ENCODE data around the gene VPS13D.

The VPS13D gene

GRCh38 chr1:12244078-12244477 is 14.2 kb downstream of the VPS13D start:
- H3K4me1 ChIP-seq (ENCODE audit: insufficient read depth, insufficient read length), result peaks cover 5% of the 10 kb centered on the region
- DNase-seq (ENCODE audit: low read depth, low spot score), result no peak
- TF ChIP-seq SUZ12 (IDR thresholded peaks at IDR 0.05; ENCODE audit: extremely low read depth, insufficient read depth, insufficient read length), result no peak
- TF ChIP-seq YY1 (IDR thresholded peaks at IDR 0.05; ENCODE audit: insufficient read depth, insufficient read length), result no peak
- TF ChIP-seq ZNF274 (IDR thresholded peaks at IDR 0.05; ENCODE audit: low read depth, low read length), result no peak

GRCh38 chr1:12244585-12244984 is 14.8 kb downstream of the VPS13D start:
- no peak overlapping the region for H3K9ac ChIP-seq (ENCODE audit: insufficient read length, low read depth)
- peaks cover 5% of the 10 kb centered on the region for H3K4me1 ChIP-seq (ENCODE audit: insufficient read depth, insufficient read length)
- no peaks in the 10 kb centered on the region for H3K9me3 ChIP-seq (ENCODE audit: insufficient read depth, low read length)
- no peak overlapping the region for H3K4me3 ChIP-seq (ENCODE audit: insufficient read length, low read depth)
- DNase-seq (ENCODE audit: low read depth, low spot score), result no peak
- peaks cover 31% of the 10 kb centered on the region for H3K36me3 ChIP-seq (ENCODE audit: insufficient read depth, insufficient read length, low read length)
- TF ChIP-seq SUZ12 (IDR thresholded peaks at IDR 0.05; ENCODE audit: extremely low read depth, insufficient read depth, insufficient read length), result no peak
- no peak for TF ChIP-seq YY1 (IDR thresholded peaks at IDR 0.05; ENCODE audit: insufficient read depth, insufficient read length)
- no peak for TF ChIP-seq ZNF274 (IDR thresholded peaks at IDR 0.05; ENCODE audit: low read depth, low read length)
- H3K27me3 ChIP-seq (ENCODE audit: insufficient read depth, insufficient read length), result no peaks in the 10 kb centered on the region

More at GRCh38 chr1:12244078-12244477, 14.2 kb downstream of the VPS13D start:
- peaks cover 31% of the 10 kb centered on the region for H3K36me3 ChIP-seq (ENCODE audit: insufficient read depth, insufficient read length, low read length)
- H3K4me3 ChIP-seq (ENCODE audit: insufficient read length, low read depth), result no peak overlapping the region
- H3K9ac ChIP-seq (ENCODE audit: insufficient read length, low read depth), result no peak overlapping the region
- no peaks in the 10 kb centered on the region for H3K27me3 ChIP-seq (ENCODE audit: insufficient read depth, insufficient read length)
- no peaks in the 10 kb centered on the region for H3K9me3 ChIP-seq (ENCODE audit: insufficient read depth, low read length)

GRCh38 chr1:12245116-12245515 is 15.3 kb downstream of the VPS13D start:
- Histone ChIP-seq H3K36me3 (ENCODE audit: insufficient read depth, insufficient read length, low read length) (peaks cover 34% of the 10 kb centered on the region), H3K4me1 (ENCODE audit: insufficient read depth, insufficient read length) (peaks cover 2% of the 10 kb centered on the region), H3K27me3 (ENCODE audit: insufficient read depth, insufficient read length) (no peaks in the 10 kb centered on the region), H3K4me3 (ENCODE audit: insufficient read length, low read depth) (no peak overlapping the region), H3K9ac (ENCODE audit: insufficient read length, low read depth) (no peak overlapping the region), H3K9me3 (ENCODE audit: insufficient read depth, low read length) (no peaks in the 10 kb centered on the region)
- TF ChIP-seq YY1 (IDR thresholded peaks at IDR 0.05; ENCODE audit: insufficient read depth, insufficient read length) (no peak), ZNF274 (IDR thresholded peaks at IDR 0.05; ENCODE audit: low read depth, low read length) (no peak), SUZ12 (IDR thresholded peaks at IDR 0.05; ENCODE audit: extremely low read depth, insufficient read depth, insufficient read length) (no peak)
- no peak for DNase-seq (ENCODE audit: low read depth, low spot score)

- peaks cover 40% of the 10 kb centered on the region for H3K36me3 ChIP-seq (ENCODE audit: insufficient read depth, insufficient read length, low read length)
- no peaks in the 10 kb centered on the region for H3K27me3 ChIP-seq (ENCODE audit: insufficient read depth, insufficient read length)
- no peak for TF ChIP-seq ZNF274 (IDR thresholded peaks at IDR 0.05; ENCODE audit: low read depth, low read length)
- TF ChIP-seq YY1 (IDR thresholded peaks at IDR 0.05; ENCODE audit: insufficient read depth, insufficient read length), result no peak
- no peak for TF ChIP-seq SUZ12 (IDR thresholded peaks at IDR 0.05; ENCODE audit: extremely low read depth, insufficient read depth, insufficient read length)
- no peak overlapping the region for H3K9ac ChIP-seq (ENCODE audit: insufficient read length, low read depth)
- no peak for DNase-seq (ENCODE audit: low read depth, low spot score)
- H3K9me3 ChIP-seq (ENCODE audit: insufficient read depth, low read length), result no peaks in the 10 kb centered on the region
- peaks cover 2% of the 10 kb centered on the region for H3K4me1 ChIP-seq (ENCODE audit: insufficient read depth, insufficient read length)
- no peak overlapping the region for H3K4me3 ChIP-seq (ENCODE audit: insufficient read length, low read depth)
Observed at GRCh38 chr1:12245733-12246132, 15.9 kb downstream of the VPS13D start.

GRCh38 chr1:12246584-12246983 is 16.8 kb downstream of the VPS13D start:
- peaks cover 2% of the 10 kb centered on the region for H3K4me1 ChIP-seq (ENCODE audit: insufficient read depth, insufficient read length)
- peaks cover 46% of the 10 kb centered on the region for H3K36me3 ChIP-seq (ENCODE audit: insufficient read depth, insufficient read length, low read length)
- H3K4me3 ChIP-seq (ENCODE audit: insufficient read length, low read depth), result no peak overlapping the region
- no peak for DNase-seq (ENCODE audit: low read depth, low spot score)
- H3K9ac ChIP-seq (ENCODE audit: insufficient read length, low read depth), result no peak overlapping the region
- no peaks in the 10 kb centered on the region for H3K27me3 ChIP-seq (ENCODE audit: insufficient read depth, insufficient read length)
- TF ChIP-seq SUZ12 (IDR thresholded peaks at IDR 0.05; ENCODE audit: extremely low read depth, insufficient read depth, insufficient read length) (no peak), YY1 (IDR thresholded peaks at IDR 0.05; ENCODE audit: insufficient read depth, insufficient read length) (no peak), ZNF274 (IDR thresholded peaks at IDR 0.05; ENCODE audit: low read depth, low read length) (no peak)
- no peaks in the 10 kb centered on the region for H3K9me3 ChIP-seq (ENCODE audit: insufficient read depth, low read length)

- DNase-seq (ENCODE audit: low read depth, low spot score), result peak; percentile 9
- Histone ChIP-seq H3K9ac (ENCODE audit: insufficient read length, low read depth) (no peak overlapping the region), H3K9me3 (ENCODE audit: insufficient read depth, low read length) (no peaks in the 10 kb centered on the region), H3K36me3 (ENCODE audit: insufficient read depth, insufficient read length, low read length) (peaks cover 48% of the 10 kb centered on the region), H3K4me1 (ENCODE audit: insufficient read depth, insufficient read length) (peaks cover 2% of the 10 kb centered on the region), H3K4me3 (ENCODE audit: insufficient read length, low read depth) (no peak overlapping the region), H3K27me3 (ENCODE audit: insufficient read depth, insufficient read length) (no peaks in the 10 kb centered on the region)
- TF ChIP-seq YY1 (IDR thresholded peaks at IDR 0.05; ENCODE audit: insufficient read depth, insufficient read length) (no peak), SUZ12 (IDR thresholded peaks at IDR 0.05; ENCODE audit: extremely low read depth, insufficient read depth, insufficient read length) (no peak), ZNF274 (IDR thresholded peaks at IDR 0.05; ENCODE audit: low read depth, low read length) (no peak)
Observed at GRCh38 chr1:12249181-12249580, 19.4 kb downstream of the VPS13D start.

- Histone ChIP-seq H3K9ac (ENCODE audit: insufficient read length, low read depth) (no peak overlapping the region), H3K27me3 (ENCODE audit: insufficient read depth, insufficient read length) (no peaks in the 10 kb centered on the region), H3K36me3 (ENCODE audit: insufficient read depth, insufficient read length, low read length) (peaks cover 46% of the 10 kb centered on the region), H3K4me3 (ENCODE audit: insufficient read length, low read depth) (no peak overlapping the region), H3K4me1 (ENCODE audit: insufficient read depth, insufficient read length) (peaks cover 2% of the 10 kb centered on the region), H3K9me3 (ENCODE audit: insufficient read depth, low read length) (no peaks in the 10 kb centered on the region)
- TF ChIP-seq SUZ12 (IDR thresholded peaks at IDR 0.05; ENCODE audit: extremely low read depth, insufficient read depth, insufficient read length) (no peak), YY1 (IDR thresholded peaks at IDR 0.05; ENCODE audit: insufficient read depth, insufficient read length) (no peak), ZNF274 (IDR thresholded peaks at IDR 0.05; ENCODE audit: low read depth, low read length) (no peak)
- no peak for DNase-seq (ENCODE audit: low read depth, low spot score)
Observed at GRCh38 chr1:12249748-12250147, 19.9 kb downstream of the VPS13D start.

Measured in NT2/D1 (cell line).